Kasumi-1 (cell line): Measurements from ENCODE around the gene CRYL1.

Source experiments
- DNase-seq, 2 experiments: peaks; one replicate each; lab custom pipeline; 2025; lab: John Stamatoyannopoulos, UW

The CRYL1 gene

GRCh38 chr13:20370815-20371421, 154.7 kb downstream of the CRYL1 start:
- no peak for DNase-seq

- DNase-seq: no peak
Observed at GRCh38 chr13:20369886-20370361, 155.7 kb downstream of the CRYL1 start.

GRCh38 chr13:20366056-20366455, 159.6 kb downstream of the CRYL1 start:
- no peak for DNase-seq

- DNase-seq: no peak
Observed at GRCh38 chr13:20363603-20364002, 162.1 kb downstream of the CRYL1 start.

- DNase-seq: no peak
Observed at GRCh38 chr13:20363172-20363571, 162.5 kb downstream of the CRYL1 start.

- no peak for DNase-seq
Observed at GRCh38 chr13:20362484-20363041, 163.1 kb downstream of the CRYL1 start.

GRCh38 chr13:20360835-20361412, 164.7 kb downstream of the CRYL1 start:
- DNase-seq: no peak

- no peak for DNase-seq
Observed at GRCh38 chr13:20360041-20360491, 165.6 kb downstream of the CRYL1 start.

GRCh38 chr13:20359335-20359734, 166.3 kb downstream of the CRYL1 start:
- no peak for DNase-seq

- no peak for DNase-seq
Observed at GRCh38 chr13:20358022-20358421, 167.6 kb downstream of the CRYL1 start.

GRCh38 chr13:20356444-20356843, 169.2 kb downstream of the CRYL1 start:
- DNase-seq: no peak

- DNase-seq: no peak
Observed at GRCh38 chr13:20354722-20355121, 170.9 kb downstream of the CRYL1 start.

- peak; percentile 20 to 38 for DNase-seq
Observed at GRCh38 chr13:20353973-20354372, 171.7 kb downstream of the CRYL1 start.
